GM18861 (cell line): ENCODE results near the gene MAPK11.

Experiments used
- ATAC-seq: cut with Tn5 transposase; IDR thresholded peaks from one replicate; pipeline ENCODE4 v1.9.1; 2021; ENCODE audit not compliant: unreplicated experiment

Gene MAPK11

GRCh38 chr22:50296658-50297490 lies 26.7 kb upstream of the MAPK11 start:
- no peak for ATAC-seq

GRCh38 chr22:50294319-50294656 lies 24.1 kb upstream of the MAPK11 start:
- no peak for ATAC-seq

GRCh38 chr22:50293441-50294318 lies 23.5 kb upstream of the MAPK11 start:
- no peak for ATAC-seq

- ATAC-seq: no peak
These were observed 22.7 kb upstream of the MAPK11 start for GRCh38 chr22:50292643-50293440.

- ATAC-seq: no peak
These were observed 19.9 kb upstream of the MAPK11 start for GRCh38 chr22:50289942-50290630.

GRCh38 chr22:50289151-50289941 lies 19.2 kb upstream of the MAPK11 start:
- ATAC-seq: no peak

- no peak for ATAC-seq
These were observed 17.6 kb upstream of the MAPK11 start for GRCh38 chr22:50287731-50288130.

GRCh38 chr22:50286701-50287318 lies 16.6 kb upstream of the MAPK11 start:
- no peak for ATAC-seq

GRCh38 chr22:50286275-50286674 lies 16.1 kb upstream of the MAPK11 start:
- ATAC-seq: no peak

- ATAC-seq: no peak
These were observed 15.5 kb upstream of the MAPK11 start for GRCh38 chr22:50285568-50286229.

- ATAC-seq: no peak
These were observed 14.3 kb upstream of the MAPK11 start for GRCh38 chr22:50284479-50284878.

- no peak for ATAC-seq
These were observed 13.6 kb upstream of the MAPK11 start for GRCh38 chr22:50283821-50284220.

- ATAC-seq: no peak
These were observed 12.4 kb upstream of the MAPK11 start for GRCh38 chr22:50282361-50283155.

GRCh38 chr22:50281957-50282356 lies 11.8 kb upstream of the MAPK11 start:
- ATAC-seq: no peak

GRCh38 chr22:50281384-50281760 lies 11.2 kb upstream of the MAPK11 start:
- no peak for ATAC-seq

GRCh38 chr22:50280708-50281383 lies 10.7 kb upstream of the MAPK11 start:
- ATAC-seq: no peak

GRCh38 chr22:50280022-50280707 lies 10.0 kb upstream of the MAPK11 start:
- ATAC-seq: no peak
